Measurements from ENCODE around the gene MTUS2.
A peak's percentile ranks its signal among the peaks of the same experiment; 100 is the strongest.

Gene MTUS2

GRCh38 chr13:29108068-29108786 is 288.1 kb downstream of the MTUS2 start:
- no peak for DNase-seq (ENCODE audit: low read depth)

GRCh38 chr13:29109987-29110386 is 289.8 kb downstream of the MTUS2 start:
- DNase-seq (ENCODE audit: low read depth), result no peak

- DNase-seq (ENCODE audit: low read depth), result peak; percentile 9
These were observed 291.3 kb downstream of the MTUS2 start for GRCh38 chr13:29111446-29111845.

- no peak for DNase-seq (ENCODE audit: low read depth)
These were observed 295.7 kb downstream of the MTUS2 start for GRCh38 chr13:29115842-29116241.

- DNase-seq (ENCODE audit: low read depth), result no peak
These were observed 297.5 kb downstream of the MTUS2 start for GRCh38 chr13:29117663-29118062.

GRCh38 chr13:29118471-29118870 is 298.3 kb downstream of the MTUS2 start:
- no peak for DNase-seq (ENCODE audit: low read depth)

- DNase-seq (ENCODE audit: low read depth), result no peak
These were observed 305.2 kb downstream of the MTUS2 start for GRCh38 chr13:29125191-29125933.

- no peak for DNase-seq (ENCODE audit: low read depth)
These were observed 305.8 kb downstream of the MTUS2 start for GRCh38 chr13:29125934-29126424.

- no peak for DNase-seq (ENCODE audit: low read depth)
These were observed 309.5 kb downstream of the MTUS2 start for GRCh38 chr13:29129616-29130015.

- DNase-seq (ENCODE audit: low read depth), result no peak
These were observed 311.0 kb downstream of the MTUS2 start for GRCh38 chr13:29131159-29131558.

- DNase-seq (ENCODE audit: low read depth), result no peak
These were observed 311.9 kb downstream of the MTUS2 start for GRCh38 chr13:29131881-29132668.

GRCh38 chr13:29136341-29136740 is 316.2 kb downstream of the MTUS2 start:
- DNase-seq (ENCODE audit: low read depth), result no peak

GRCh38 chr13:29137016-29137415 is 316.9 kb downstream of the MTUS2 start:
- DNase-seq (ENCODE audit: low read depth), result no peak

- no peak for DNase-seq (ENCODE audit: low read depth)
These were observed 317.9 kb downstream of the MTUS2 start for GRCh38 chr13:29137995-29138394.

- peak; percentile 62 for DNase-seq (ENCODE audit: low read depth)
These were observed 320.1 kb downstream of the MTUS2 start for GRCh38 chr13:29140277-29140676.

GRCh38 chr13:29143847-29144246 is 323.7 kb downstream of the MTUS2 start:
- no peak for DNase-seq (ENCODE audit: low read depth)

- DNase-seq (ENCODE audit: low read depth), result no peak
These were observed 334.3 kb downstream of the MTUS2 start for GRCh38 chr13:29154390-29154789.

GRCh38 chr13:29156136-29156535 is 336.0 kb downstream of the MTUS2 start:
- no peak for DNase-seq (ENCODE audit: low read depth)

- no peak for DNase-seq (ENCODE audit: low read depth)
These were observed 339.7 kb downstream of the MTUS2 start for GRCh38 chr13:29159871-29160270.

GRCh38 chr13:29160862-29161261 is 340.7 kb downstream of the MTUS2 start:
- DNase-seq (ENCODE audit: low read depth), result no peak

GRCh38 chr13:29161676-29162075 is 341.5 kb downstream of the MTUS2 start:
- no peak for DNase-seq (ENCODE audit: low read depth)

GRCh38 chr13:29162638-29163235 is 342.6 kb downstream of the MTUS2 start:
- DNase-seq (ENCODE audit: low read depth), result peak; percentile 40
